CMK (cell line): ENCODE results near the gene PRR7.
A peak's percentile ranks its signal among the peaks of the same experiment; 100 is the strongest.
"Not testable (repeated sequence)": the region's sequence is repeated elsewhere in the genome, so short reads cannot be mapped to it uniquely, and the experiment has no call there.

Source experiments
- DNase-seq: peaks from one replicate; pipeline ENCODE4 v3.0.0-alpha.2; 2010; ENCODE audit warnings: low read depth

The PRR7 gene

DNA sequence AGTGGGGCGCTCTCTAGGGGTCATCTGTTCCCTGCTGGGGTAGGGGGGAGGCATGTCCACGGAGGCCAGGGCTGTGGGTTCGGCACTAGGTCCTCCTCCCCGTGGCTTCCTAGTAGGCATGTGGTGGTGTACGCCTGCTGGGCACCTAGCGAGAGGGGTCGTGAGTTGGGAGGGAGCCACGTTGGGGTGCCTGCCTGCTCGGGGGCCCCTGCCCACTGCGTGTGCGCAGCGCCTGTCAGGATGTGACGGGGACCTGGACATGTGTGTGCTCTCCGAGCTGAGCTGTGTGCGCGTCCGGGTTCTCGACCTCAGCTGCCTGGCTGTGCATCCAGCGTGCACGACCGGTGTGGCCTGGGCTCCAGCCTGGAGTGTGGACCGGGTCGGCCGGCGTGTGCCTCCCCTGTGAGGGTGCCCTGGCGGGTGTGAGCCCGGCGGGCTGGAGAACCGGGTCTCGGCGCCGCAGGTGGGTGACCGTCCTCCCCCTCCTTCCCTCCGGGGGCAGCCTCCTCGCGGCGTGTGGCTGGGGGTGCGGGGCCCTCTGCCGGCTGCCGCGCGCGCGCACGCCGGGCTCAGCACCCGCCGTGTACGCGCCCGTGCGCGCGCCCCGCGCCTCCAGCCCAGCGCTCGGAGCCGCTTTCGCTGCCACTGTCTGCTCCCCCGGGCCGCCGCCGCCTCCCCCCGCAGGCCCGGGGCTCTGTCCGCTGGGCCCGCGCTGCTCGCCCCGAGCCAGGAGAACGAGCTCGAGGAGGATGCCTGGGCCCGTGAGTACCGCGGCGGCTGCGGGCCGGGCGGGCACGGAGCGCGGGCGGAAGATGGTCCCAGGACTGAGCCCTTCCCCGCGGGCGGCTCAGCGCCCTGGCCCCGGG, at the start of gene PRR7:
TSS of gene PRR7 (plus strand) at position 615 of the 866 bp plus-strand sequence. CDS start 8,254 bp downstream, outside the sequence.
- DNase-seq: no peak

DNA sequence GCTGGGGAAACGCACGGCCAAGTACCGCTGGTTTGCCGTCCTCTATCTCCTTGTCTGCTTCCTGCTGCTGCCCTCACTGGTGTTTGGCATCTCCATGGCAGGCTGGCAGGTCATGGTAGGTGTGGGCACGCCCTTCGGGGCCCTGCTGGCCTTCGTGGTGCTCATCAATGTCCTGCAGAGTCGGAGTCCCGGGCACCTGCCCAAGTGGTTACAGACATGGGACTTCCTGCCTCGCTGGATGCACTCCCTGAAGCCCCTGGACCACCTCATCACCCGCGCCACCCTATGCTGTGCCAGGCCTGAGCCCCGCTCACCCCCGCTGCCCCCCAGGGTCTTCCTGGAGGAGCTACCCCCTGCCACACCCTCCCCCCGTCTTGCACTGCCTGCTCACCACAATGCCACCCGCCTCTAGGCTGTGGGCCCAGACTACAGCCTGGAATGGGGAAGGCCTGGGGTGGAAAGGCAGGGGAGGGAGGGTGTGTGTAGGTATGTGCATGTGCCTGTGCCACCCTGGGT, 48.7 kb upstream of the PRR7 start:
- no peak for DNase-seq

DNA sequence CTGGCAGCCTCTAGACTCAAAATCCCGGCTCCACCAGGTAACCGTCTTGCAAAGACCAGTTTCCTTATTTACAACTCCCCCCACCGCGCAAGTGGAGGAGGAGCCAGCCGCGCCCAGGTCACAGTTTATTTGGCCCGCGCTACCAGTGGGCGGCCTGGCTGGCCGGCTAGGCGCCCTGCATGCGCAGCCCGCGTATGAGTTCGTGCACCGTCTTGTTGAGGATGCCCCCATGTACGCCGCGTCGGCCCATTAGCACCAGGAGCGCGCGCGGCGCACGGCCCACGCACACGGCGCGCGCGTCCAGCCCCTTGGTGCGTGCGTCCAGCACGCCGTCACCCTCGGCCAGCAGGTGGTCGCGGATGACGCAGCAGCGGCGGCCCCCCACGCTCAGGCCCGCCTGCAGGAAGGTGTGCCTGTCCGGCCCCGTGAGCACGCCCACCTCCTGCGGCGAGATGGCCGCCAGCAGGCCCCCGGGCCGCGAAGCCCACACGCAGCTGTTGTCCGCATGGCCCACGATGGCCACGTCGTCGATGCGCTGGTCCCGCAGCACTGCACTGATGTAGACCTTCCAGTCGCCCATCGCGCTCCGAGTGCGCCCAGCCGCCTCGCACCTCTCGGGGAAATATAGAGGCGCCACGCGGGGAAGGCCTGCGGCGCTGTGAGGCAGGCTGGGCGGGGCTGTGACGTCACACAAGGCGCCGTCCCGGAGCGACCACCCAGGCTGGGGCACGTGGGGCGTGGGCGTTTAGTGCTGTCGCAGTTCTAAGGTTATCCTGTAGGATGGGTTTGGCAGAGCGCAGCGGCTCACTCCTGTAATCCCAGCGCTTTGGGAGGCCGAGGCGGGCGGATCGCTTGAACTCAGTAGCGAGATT, 46.4 kb upstream of the PRR7 start, which contains the start of gene PFN3:
TSS of gene PFN3 (minus strand) at position 665 of the 872 bp plus-strand sequence. CDS start at position 580, 85 bp downstream.
- DNase-seq: no peak

- DNase-seq: no peak
These were observed 44.2 kb upstream of the PRR7 start for GRCh38 chr5:177402271-177403043.

DNA sequence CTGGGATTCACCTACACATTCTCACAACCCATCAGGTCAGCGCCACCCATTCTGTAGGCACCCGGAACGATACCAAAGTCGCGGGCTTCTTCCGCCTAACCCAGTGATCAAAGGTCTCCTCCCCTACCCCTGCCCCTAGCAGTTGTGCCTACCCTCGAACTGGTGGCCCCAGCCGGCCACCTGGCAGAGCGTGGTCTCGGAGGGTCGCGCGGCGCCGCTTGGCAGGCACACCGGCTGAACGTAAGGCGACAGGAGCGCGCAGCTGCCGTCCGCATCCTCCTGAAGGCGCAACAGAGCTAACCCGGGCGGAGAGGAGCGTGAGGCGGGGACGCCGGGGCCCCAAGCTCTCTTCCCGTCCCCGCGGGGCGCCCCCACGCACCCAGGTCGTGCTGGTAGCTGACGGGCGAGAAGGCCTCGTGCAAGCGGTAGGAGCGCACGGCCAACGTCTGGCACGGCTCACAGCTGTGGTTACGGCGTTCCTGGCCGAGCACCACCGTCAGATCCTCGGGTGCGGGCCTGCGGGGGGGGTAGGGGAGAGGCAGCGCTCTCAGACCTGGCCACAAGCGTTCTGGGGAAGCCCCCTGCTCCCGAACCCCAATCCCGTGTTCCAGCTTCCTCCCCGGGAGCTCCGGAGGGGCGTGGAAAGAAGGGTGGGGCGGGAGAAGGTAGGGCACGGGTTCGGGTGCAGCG, 43.4 kb upstream of the PRR7 start:
- no peak for DNase-seq

GRCh38 chr5:177403792-177404640, 42.6 kb upstream of the PRR7 start:
- peak; percentile 67 for DNase-seq

GRCh38 chr5:177404641-177405179, 41.9 kb upstream of the PRR7 start:
- no peak for DNase-seq

GRCh38 chr5:177405312-177405711, 41.3 kb upstream of the PRR7 start:
- no peak for DNase-seq

GRCh38 chr5:177405805-177406204, 40.8 kb upstream of the PRR7 start:
- peak; percentile 57 for DNase-seq

DNA sequence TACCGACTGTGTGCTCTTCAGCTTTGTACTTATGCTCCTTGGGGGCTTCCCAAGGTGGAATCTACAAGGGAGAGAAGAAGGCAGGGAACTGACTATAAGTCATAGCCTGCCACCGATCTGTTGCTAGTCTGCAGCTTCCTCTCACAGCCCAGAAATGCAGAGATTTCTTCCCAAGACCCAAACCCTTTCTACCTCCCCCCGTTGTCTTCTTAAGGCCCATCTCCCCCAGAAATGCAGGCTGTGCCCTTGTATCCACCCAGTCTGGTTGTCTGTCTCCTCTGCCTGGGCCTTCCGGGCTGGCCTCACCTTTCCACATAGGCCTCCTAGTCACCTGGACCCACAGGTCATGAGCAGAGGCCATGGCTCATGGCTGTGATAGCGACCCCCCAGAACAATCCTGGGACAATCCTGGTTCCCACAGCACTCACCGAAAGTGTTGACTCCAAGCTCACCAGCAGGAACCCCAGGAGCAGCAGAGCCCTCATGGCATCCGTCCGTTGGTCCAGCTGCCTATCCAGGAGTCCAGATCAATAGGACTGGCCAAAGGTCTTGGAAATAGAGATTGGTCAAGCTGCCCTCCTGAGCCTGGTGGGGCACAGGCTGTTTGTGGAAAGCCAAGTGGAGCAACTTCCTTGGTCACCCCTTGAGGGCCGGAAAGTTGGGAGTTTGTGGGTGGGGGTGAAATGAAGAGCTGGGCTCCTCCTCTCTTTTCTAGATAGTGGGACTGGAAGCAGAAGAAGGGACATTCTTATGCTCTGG, 37.4 kb upstream of the PRR7 start, which contains the start of gene F12:
TSS of gene F12 (minus strand) at position 522 of the 759 bp plus-strand sequence. CDS start at position 485, 37 bp downstream.
- DNase-seq: no peak

- DNase-seq: no peak
These were observed 36.0 kb upstream of the PRR7 start for GRCh38 chr5:177410575-177410974.

GRCh38 chr5:177412603-177413233, 33.9 kb upstream of the PRR7 start:
- no peak for DNase-seq

- DNase-seq: no peak
These were observed 32.1 kb upstream of the PRR7 start for GRCh38 chr5:177414481-177414880.

- DNase-seq: not testable (repeated sequence)
These were observed 29.5 kb upstream of the PRR7 start for GRCh38 chr5:177417081-177417480.

DNA sequence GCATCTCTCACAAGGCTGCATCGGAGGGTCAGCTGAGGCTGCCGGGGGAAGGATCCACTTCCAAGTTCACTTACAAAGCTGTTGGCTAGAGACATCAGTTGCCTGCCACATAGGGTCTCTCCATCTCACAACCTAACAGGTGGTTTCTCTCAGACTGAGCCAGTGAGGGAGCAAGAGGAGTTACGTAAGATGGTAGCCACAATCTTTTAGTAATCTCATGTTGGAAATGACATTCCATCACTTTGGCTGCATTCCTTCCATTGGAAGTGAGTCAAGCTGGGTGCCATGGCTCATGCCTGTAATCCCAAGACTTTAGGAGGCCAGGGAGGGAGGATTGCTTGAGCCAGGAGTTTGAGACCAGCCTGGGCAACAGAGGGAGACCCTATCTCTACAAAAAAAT, 27.6 kb upstream of the PRR7 start:
- DNase-seq: no peak

DNA sequence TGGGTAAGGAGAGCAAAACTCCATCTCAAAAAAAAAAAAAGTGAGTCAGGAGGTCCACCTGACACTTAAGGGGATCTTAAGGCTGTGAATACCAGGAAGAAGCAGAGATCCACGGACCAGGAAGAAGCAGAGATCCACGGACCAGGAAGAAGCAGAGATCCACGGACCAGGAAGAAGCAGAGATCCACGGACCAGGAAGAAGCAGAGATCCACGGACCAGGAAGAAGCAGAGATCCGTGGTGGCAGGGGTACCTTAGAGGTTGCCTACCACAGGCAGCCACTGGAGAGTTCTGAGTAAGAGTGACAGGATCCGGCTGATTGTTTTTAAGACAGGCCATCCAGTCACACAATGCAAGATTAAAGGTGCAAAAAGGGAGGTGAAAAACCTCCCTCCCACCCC, 26.1 kb upstream of the PRR7 start:
- DNase-seq: not testable (repeated sequence)

- no peak for DNase-seq
These were observed 25.4 kb upstream of the PRR7 start for GRCh38 chr5:177421062-177421798.

GRCh38 chr5:177423671-177424070, 22.9 kb upstream of the PRR7 start:
- no peak for DNase-seq
